Panc1 (cell line): ENCODE measurements around the gene AQP5. TPM values are rescaled to one million over a fixed set of nuclear protein-coding genes. Genes with fewer than 3 reads are reported as not detected.
A peak's percentile ranks its signal among the peaks of the same experiment; 100 is the strongest.

Experiments used
- ATAC-seq: fragments of 200-7000 bp; cut with Tn5 transposase; 2 replicates; pipeline ENCODE4 v1.9.1; 2020; ENCODE audit warnings: mild to moderate bottlenecking, moderate library complexity
- BruUV-seq: library from RNA; stranded (reverse); fragments of 400-500 nt; replicated peaks from 2 replicates; lab custom pipeline; 2021; lab: Mats Ljungman, UMichigan
- CTCF ChIA-PET: fragments of 300-600 bp; sonication (Branson Sonifier 250); formaldehyde crosslinking; loops from one replicate; lab custom pipeline; 2022; ENCODE audit warnings: antibody characterized with exemption; lab: Charles Lee
- POLR2A ChIA-PET: fragments of 300-600 bp; sonication (Branson Sonifier 250); formaldehyde crosslinking; loops from one replicate; lab custom pipeline; 2022; ENCODE audit warnings: antibody characterized with exemption; lab: Charles Lee
- DNase-seq: peaks from one replicate; pipeline ENCODE4 v3.0.0-alpha.2; 2010; ENCODE audit warnings: low read depth, low spot score
- H3K27ac ChIP-seq: 2 replicates; pipeline ENCODE4 v1.5.1; 2011; ENCODE audit warnings: mild to moderate bottlenecking, low read length, inconsistent platforms
- H3K27me3 ChIP-seq: fragments of 200-500 bp; sonication (Bioruptor generic); 2 replicates; pipeline ENCODE4 v1.6.0; 2014; ENCODE audit warnings: low read length, inconsistent platforms; ENCODE audit not compliant: control insufficient read depth, insufficient read depth
- H3K36me3 ChIP-seq: fragments of 200-500 bp; sonication (Bioruptor generic); 2 replicates; pipeline ENCODE4 v1.5.1; 2014; ENCODE audit warnings: inconsistent platforms, mild to moderate bottlenecking, low read length, moderate library complexity; ENCODE audit not compliant: control insufficient read depth, insufficient read depth
- H3K4me1 ChIP-seq: 2 replicates; pipeline ENCODE4 v1.5.1; 2011; ENCODE audit warnings: inconsistent platforms, mild to moderate bottlenecking, low read length, moderate library complexity; ENCODE audit not compliant: control insufficient read depth, insufficient read depth
- H3K4me3 ChIP-seq, 2 experiments: 2 replicates each; pipeline ENCODE4 v1.5.1; 2011 to 2012; ENCODE audit warnings: low read depth in 2 of 2, low read length in 2 of 2, mild to moderate bottlenecking in 2 of 2, inconsistent platforms in 1 of 2, moderate library complexity in 1 of 2
- H3K9me3 ChIP-seq: fragments of 200-500 bp; sonication (Bioruptor generic); 2 replicates; pipeline ENCODE4 v1.5.1; 2014; ENCODE audit warnings: low read depth, mild to moderate bottlenecking, inconsistent platforms, low read length, moderate library complexity; ENCODE audit not compliant: control insufficient read depth, insufficient read depth
- CTCF ChIP-seq: fragments of 450-650 bp; IDR thresholded peaks from 2 replicates; pipeline ENCODE4 v1.5.1; 2017; ENCODE audit warnings: mild to moderate bottlenecking
- POLR2AphosphoS5 ChIP-seq: IDR thresholded peaks from 2 replicates; pipeline ENCODE4 v1.6.1; 2012; ENCODE audit warnings: mild to moderate bottlenecking, low read depth, low read length, moderate library complexity
- REST ChIP-seq, 2 experiments: IDR thresholded peaks; 2 replicates each; pipeline ENCODE4 v1.6.1; 2011 to 2012; ENCODE audit warnings: low read depth in 2 of 2, control low read depth in 1 of 2, low read length in 1 of 2, mild to moderate bottlenecking in 1 of 2, moderate library complexity in 1 of 2; ENCODE audit not compliant: insufficient read depth in 1 of 2
- SIN3A ChIP-seq: IDR thresholded peaks from 2 replicates; pipeline ENCODE4 v1.6.1; 2012; ENCODE audit warnings: low read depth, mild to moderate bottlenecking, low read length, moderate library complexity, borderline replicate concordance; ENCODE audit not compliant: insufficient read depth
- TCF7L2 ChIP-seq: IDR thresholded peaks from 2 replicates; pipeline ENCODE4 v1.6.1; 2011; ENCODE audit warnings: mild to moderate bottlenecking, low read depth, low read length, inconsistent platforms
- in situ Hi-C: cut with HindIII; loops from 2 replicates; pipeline ENCODE4 v1.10.0; 2016; ENCODE audit warnings: low sequenced_read_pairs, low pct_unique_long_range_greater_than_20kb
- intact Hi-C: fragments of 100-400 bp; cut with micrococcal nuclease; formaldehyde crosslinking; loops from one replicate; pipeline ENCODE4 v1.10.0; 2022; ENCODE audit not compliant: unreplicated experiment
- total RNA-seq: library from RNA; stranded (reverse); gene quantifications from one replicate; pipeline ENCODE4 v1.2.1, GENCODE V29; 2021; ENCODE audit not compliant: unreplicated experiment

AQP5 gene
- total RNA-seq, 1 experiment from 2014 or later: 0.72 TPM

- H3K9me3 ChIP-seq: no peaks in the 10 kb centered on the region
- TF ChIP-seq SIN3A (no peak), REST (IDR thresholded peaks at IDR 0.05; ENCODE audit: insufficient read depth in 1 of 2, low read depth in 2 of 2, low read length in 1 of 2) (no peak), TCF7L2 (no peak), CTCF (no peak), POLR2AphosphoS5 (no peak)
- in situ Hi-C loops: no loop called here
- peak overlapping the region; percentile 88 for H3K27ac ChIP-seq
- H3K27me3 ChIP-seq: no peaks in the 10 kb centered on the region
- intact Hi-C loops: loop anchor here (5.0 kb wide), 1 partner anchor 79 kb away; no protein-coding TSS in a partner anchor
- ChIA-PET CTCF (interaction anchor here (0.5 to 1.7 kb wide), 12 partner anchors 8 to 1921 kb away, joined by 3 to 14 read pairs (median 5); no protein-coding TSS in a partner anchor), POLR2A (no interaction called here)
- no TSS peak for BruUV-seq
- H3K4me3 ChIP-seq: no peak overlapping the region
- no peaks in the 10 kb centered on the region for H3K36me3 ChIP-seq
- DNase-seq: no peak
- ATAC-seq: no peak
- H3K4me1 ChIP-seq: peaks cover 13% of the 10 kb centered on the region
These were observed 15.6 kb upstream of the AQP5 start for GRCh38 chr12:49946086-49946485.

- DNase-seq: no peak
- intact Hi-C loops (loop anchor here (5.0 kb wide), 1 partner anchor 79 kb away; no protein-coding TSS in a partner anchor), in situ Hi-C loops (no loop called here)
- H3K27ac ChIP-seq: peak overlapping the region; percentile 88; the same call in 1 of the 2 replicates
- ChIA-PET CTCF (interaction anchor here (0.5 to 1.6 kb wide), 8 partner anchors 13 to 190 kb away, joined by 3 to 14 read pairs (median 5); no protein-coding TSS in a partner anchor), POLR2A (no interaction called here)
- H3K27me3 ChIP-seq: no peaks in the 10 kb centered on the region
- no TSS peak for BruUV-seq
- ATAC-seq: no peak
- H3K4me3 ChIP-seq: no peak overlapping the region
- TF ChIP-seq SIN3A (no peak), POLR2AphosphoS5 (no peak), REST (IDR thresholded peaks at IDR 0.05; ENCODE audit: insufficient read depth in 1 of 2, low read depth in 2 of 2, low read length in 1 of 2) (no peak), CTCF (no peak), TCF7L2 (no peak)
- H3K4me1 ChIP-seq: peaks cover 13% of the 10 kb centered on the region
- H3K36me3 ChIP-seq: no peaks in the 10 kb centered on the region
- H3K9me3 ChIP-seq: no peaks in the 10 kb centered on the region
These were observed 15.2 kb upstream of the AQP5 start for GRCh38 chr12:49946497-49946896.
